ENCODE measurements around the gene ERFL.

DNA sequence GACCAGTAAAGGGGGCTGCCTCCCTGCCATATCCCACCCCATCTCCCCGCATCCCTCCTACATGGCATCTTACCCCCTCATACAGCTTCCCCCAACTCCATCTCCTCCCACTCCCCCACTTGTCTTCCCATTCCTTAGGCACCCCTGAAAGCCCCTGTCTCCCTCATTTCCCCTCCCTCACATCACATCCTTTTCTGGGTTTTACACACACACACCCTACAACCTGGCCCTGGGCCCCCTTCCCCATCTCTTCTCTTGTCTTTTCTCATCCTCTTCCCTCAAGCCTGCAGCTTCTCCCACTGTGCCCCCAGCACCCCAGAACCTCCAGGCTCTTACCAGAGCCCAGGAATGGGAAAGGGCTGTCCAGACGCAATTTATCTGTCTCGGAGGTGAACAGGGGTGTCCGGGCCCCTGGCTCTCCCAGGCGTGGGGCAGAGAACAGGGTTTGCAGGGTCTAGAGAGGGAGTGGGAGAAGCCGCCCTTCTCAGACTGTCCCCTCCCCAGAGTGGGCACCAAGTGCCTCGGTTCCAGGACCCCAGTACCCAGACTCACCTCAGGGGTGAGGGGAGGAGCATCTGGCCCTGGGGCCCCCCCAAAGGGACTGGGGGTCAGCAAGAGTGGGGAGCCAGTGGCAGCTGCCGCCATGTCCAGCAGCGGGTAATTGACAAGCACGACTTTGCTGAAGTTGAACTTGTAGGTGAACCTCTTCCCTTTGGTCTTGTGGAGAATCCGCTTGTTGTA lies 19.4 kb downstream of the ERFL start:
- TF ChIP-seq, protein P1, sequence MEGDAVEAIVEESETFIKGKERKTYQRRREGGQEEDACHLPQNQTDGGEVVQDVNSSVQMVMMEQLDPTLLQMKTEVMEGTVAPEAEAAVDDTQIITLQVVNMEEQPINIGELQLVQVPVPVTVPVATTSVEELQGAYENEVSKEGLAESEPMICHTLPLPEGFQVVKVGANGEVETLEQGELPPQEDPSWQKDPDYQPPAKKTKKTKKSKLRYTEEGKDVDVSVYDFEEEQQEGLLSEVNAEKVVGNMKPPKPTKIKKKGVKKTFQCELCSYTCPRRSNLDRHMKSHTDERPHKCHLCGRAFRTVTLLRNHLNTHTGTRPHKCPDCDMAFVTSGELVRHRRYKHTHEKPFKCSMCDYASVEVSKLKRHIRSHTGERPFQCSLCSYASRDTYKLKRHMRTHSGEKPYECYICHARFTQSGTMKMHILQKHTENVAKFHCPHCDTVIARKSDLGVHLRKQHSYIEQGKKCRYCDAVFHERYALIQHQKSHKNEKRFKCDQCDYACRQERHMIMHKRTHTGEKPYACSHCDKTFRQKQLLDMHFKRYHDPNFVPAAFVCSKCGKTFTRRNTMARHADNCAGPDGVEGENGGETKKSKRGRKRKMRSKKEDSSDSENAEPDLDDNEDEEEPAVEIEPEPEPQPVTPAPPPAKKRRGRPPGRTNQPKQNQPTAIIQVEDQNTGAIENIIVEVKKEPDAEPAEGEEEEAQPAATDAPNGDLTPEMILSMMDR (IDR thresholded peaks at IDR 0.05), result no peak
- no peak for TF ChIP-seq POLR2A (IDR thresholded peaks at IDR 0.05)

Data from Peyer's patch (tissue), 4 donors.